ENCODE data around the gene MPP2. TPM values are rescaled to one million over a fixed set of nuclear protein-coding genes. Genes with fewer than 3 reads are reported as not detected.
"Not testable (repeated sequence)": the region's sequence is repeated elsewhere in the genome, so short reads cannot be mapped to it uniquely, and the experiment has no call there.

Gene MPP2
- total RNA-seq, 2 donors from 2014 or later = 10.7 to 15.0 TPM

DNA sequence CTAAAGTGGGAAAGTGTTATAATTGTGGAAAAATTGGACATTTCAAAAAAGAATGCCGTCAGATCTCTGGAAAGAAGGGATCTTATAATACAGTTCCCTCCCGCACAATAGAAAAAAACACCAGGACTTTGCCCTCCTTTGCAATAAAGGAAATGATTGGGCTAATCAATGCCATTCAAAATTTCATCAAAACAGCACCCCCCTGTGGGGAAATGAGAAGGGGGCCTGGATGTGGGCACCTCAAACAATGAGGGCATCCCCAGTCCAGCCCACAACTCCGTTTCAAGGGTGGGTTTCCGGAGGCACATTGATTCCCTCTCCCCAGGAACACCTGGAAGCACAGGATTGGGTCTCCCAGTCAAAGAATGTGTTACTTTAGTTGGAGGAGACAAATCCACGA is 34.2 kb downstream of the MPP2 start:
- Histone ChIP-seq H3K27ac (no peak overlapping the region), H3K4me3 (no peak overlapping the region), H3K36me3 (peaks cover 3% of the 10 kb centered on the region), H3K27me3 (replicated peaks; ENCODE audit: insufficient read depth) (no peaks in the 10 kb centered on the region), H3K4me1 (ENCODE audit: control insufficient read depth in 1 of 2, low read depth in 2 of 2) (no peaks in the 10 kb centered on the region), H3K9me3 (no peaks in the 10 kb centered on the region)
- no peak for DNase-seq (ENCODE audit: low spot score)
- ATAC-seq (ENCODE audit: insufficient number of reproducible peaks, low FRiP score, low read depth) = no peak
- TF ChIP-seq, protein P1, sequence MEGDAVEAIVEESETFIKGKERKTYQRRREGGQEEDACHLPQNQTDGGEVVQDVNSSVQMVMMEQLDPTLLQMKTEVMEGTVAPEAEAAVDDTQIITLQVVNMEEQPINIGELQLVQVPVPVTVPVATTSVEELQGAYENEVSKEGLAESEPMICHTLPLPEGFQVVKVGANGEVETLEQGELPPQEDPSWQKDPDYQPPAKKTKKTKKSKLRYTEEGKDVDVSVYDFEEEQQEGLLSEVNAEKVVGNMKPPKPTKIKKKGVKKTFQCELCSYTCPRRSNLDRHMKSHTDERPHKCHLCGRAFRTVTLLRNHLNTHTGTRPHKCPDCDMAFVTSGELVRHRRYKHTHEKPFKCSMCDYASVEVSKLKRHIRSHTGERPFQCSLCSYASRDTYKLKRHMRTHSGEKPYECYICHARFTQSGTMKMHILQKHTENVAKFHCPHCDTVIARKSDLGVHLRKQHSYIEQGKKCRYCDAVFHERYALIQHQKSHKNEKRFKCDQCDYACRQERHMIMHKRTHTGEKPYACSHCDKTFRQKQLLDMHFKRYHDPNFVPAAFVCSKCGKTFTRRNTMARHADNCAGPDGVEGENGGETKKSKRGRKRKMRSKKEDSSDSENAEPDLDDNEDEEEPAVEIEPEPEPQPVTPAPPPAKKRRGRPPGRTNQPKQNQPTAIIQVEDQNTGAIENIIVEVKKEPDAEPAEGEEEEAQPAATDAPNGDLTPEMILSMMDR (IDR thresholded peaks at IDR 0.05) = no peak

DNA sequence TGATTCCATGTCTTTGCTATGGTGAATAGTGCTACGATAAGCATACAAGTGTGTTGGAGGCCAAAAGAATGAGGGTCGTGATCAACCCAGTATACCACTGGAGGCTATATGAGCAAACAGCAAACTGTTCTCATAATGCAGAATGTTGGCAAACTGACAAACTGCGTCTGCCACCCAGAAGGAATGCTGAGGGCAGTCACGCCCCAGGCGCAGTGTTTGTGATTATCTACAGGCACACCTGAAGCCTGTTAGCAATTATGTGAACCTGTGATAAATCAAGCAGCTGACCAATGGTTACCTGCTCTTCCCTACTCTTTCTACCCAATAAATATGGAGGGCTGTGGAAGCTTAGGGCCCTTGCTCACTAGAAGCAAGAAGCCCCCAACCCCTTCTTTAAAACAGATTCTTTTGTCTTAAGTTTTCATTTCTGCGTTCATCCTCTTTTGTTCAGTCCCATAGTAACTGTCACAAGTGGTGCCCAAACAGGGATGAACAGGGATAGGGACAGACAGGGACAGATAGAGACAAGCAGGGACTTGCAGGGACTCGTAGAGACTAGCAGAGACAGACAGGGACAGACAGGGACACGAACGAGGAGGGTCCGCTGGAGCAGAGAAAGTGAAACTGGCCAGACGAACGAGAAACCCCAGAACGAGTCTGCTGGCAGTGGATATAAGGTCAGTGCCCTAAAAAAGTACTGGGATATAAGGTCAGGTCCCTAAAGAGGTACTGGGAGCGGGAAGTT is 35.2 kb downstream of the MPP2 start:
- H3K4me3 ChIP-seq = no peak overlapping the region
- H3K9me3 ChIP-seq = no peaks in the 10 kb centered on the region
- no peaks in the 10 kb centered on the region for H3K27me3 ChIP-seq (replicated peaks; ENCODE audit: insufficient read depth)
- DNase-seq (ENCODE audit: low spot score) (no peak), ATAC-seq (ENCODE audit: insufficient number of reproducible peaks, low FRiP score, low read depth) (no peak)
- no peaks in the 10 kb centered on the region for H3K36me3 ChIP-seq
- H3K4me1 ChIP-seq (ENCODE audit: control insufficient read depth in 1 of 2, low read depth in 2 of 2) = no peaks in the 10 kb centered on the region
- TF ChIP-seq, protein P1 (IDR thresholded peaks at IDR 0.05) = no peak
- no peak overlapping the region for H3K27ac ChIP-seq

DNA sequence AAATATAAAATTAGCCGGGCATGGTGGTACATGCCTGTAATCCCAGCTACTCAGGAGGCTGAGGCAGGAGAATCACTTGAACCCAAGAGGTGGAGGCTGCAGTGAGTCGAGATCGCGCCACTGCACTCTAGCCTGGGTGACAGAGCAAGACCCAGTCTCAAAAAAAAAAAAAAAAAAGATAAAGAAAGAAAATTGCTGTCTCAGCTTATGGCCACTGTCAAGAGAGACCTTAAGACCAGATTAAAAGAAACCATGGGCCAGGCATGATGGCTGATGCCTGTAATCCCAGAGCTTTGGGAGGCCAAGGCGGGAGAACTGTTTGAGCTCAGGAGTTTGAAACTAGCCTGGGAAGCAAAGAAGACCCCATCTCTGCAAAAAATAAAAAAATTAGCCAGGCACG is 38.3 kb downstream of the MPP2 start:
- H3K36me3 ChIP-seq; ATAC-seq (ENCODE audit: insufficient number of reproducible peaks, low FRiP score, low read depth); DNase-seq (ENCODE audit: low spot score): not testable (repeated sequence)

DNA sequence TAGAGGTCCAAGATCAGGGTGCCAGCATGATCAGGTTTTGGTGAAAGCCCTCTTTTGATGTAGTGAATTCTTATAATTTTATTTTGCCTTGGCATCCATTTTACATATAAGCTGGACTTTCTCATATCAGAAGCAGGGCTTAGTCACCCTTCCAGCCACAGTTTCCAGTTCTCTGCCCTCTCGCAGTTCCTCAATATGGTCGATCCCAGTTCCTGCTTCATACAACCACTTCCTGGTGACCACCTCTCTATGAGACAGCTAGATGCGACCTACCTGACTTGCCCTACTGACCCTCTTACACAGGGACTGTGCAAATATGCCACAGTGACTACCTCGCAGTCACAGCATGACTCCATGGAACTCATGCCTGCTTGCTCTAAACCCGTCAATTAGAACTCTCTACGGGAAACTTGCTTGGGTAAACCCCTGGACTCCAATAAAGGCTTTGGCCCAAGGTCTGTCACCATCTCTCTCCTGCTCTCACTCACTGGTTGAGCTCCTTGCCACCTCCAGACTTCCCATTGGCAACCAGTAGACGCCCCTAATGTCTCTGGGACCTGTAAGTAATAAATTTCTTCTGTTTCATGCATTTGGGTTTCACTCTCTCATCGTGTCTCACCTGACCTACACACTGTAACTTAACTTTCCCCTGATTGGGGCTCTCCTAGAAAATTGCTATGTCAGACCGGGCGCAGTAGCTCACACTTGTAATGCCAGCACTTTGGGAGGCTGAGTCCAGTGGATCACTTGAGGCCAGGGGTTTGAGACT is 38.9 kb downstream of the MPP2 start:
- Histone ChIP-seq H3K27ac (no peak overlapping the region), H3K4me3 (no peak overlapping the region), H3K36me3 (no peaks in the 10 kb centered on the region), H3K27me3 (replicated peaks; ENCODE audit: insufficient read depth) (no peaks in the 10 kb centered on the region), H3K4me1 (ENCODE audit: control insufficient read depth in 1 of 2, low read depth in 2 of 2) (no peaks in the 10 kb centered on the region), H3K9me3 (no peaks in the 10 kb centered on the region)
- ATAC-seq (ENCODE audit: insufficient number of reproducible peaks, low FRiP score, low read depth) (no peak), DNase-seq (ENCODE audit: low spot score) (no peak)
- TF ChIP-seq, protein P1 (IDR thresholded peaks at IDR 0.05) = no peak

More for the DNA sequence above, 38.3 kb downstream of the MPP2 start:
- not testable (repeated sequence) for H3K27ac ChIP-seq; H3K27me3 ChIP-seq (replicated peaks; ENCODE audit: insufficient read depth); H3K4me1 ChIP-seq (ENCODE audit: control insufficient read depth in 1 of 2, low read depth in 2 of 2); H3K4me3 ChIP-seq; H3K9me3 ChIP-seq

DNA sequence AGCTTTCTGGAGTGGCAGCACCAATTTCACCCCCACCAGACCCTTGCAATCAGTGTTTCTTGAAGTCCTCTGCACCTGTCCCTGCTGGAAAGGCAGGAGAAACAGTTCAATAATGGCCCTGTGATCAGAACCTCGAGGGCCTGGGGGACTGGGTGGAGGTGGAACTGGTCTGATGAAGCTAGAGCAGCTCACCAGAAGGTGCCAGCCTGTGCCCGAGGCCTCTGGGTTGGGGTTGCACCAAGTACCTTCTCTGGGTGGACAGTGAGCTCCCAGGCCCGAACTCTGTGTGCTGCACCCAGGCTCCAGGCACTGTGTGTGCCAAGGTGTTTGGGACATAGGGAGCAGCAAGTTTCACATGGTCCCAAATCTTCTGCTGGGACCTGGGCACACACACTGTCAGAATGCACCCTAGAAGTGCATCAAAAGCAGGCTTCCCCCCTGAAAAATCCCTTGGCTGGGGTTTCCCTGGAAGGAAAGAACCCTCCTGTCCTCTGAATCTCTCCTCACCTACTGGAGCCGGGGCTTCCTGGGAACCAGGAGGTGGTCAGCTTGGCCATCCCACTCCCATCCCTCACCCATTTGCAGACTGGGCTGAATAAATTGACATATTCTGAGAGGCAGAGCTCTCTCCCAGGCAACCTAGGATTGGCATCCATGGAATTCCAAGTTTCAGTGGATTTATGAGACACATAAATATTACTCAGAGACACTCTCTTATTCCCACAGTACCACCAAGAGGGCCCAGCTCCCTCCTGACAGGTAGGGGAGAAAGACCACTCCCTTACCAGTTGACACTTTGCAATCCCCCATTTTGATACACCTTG is 43.0 kb downstream of the MPP2 start:
- Histone ChIP-seq H3K4me1 (ENCODE audit: control insufficient read depth in 1 of 2, low read depth in 2 of 2) (peaks cover 19 to 30% of the 10 kb centered on the region in 2 donors), H3K27me3 (replicated peaks; ENCODE audit: insufficient read depth) (no peaks in the 10 kb centered on the region), H3K9me3 (no peaks in the 10 kb centered on the region), H3K27ac (no peak overlapping the region), H3K4me3 (no peak overlapping the region), H3K36me3 (no peaks in the 10 kb centered on the region)
- ATAC-seq (ENCODE audit: insufficient number of reproducible peaks, low FRiP score, low read depth) (no peak), DNase-seq (ENCODE audit: low spot score) (no peak)
- TF ChIP-seq, protein P1 (IDR thresholded peaks at IDR 0.05) = no peak
